Uterus (tissue), 2 donors: Measurements from ENCODE around the gene LARP1.

ENCODE experiments used
- POLR2A ChIP-seq, 2 donors: fragments of 450-650 bp; IDR thresholded peaks; one replicate each; pipeline ENCODE4 v1.6.1; 2016; ENCODE audit warnings: antibody characterized with exemption in 2 of 2, mild to moderate bottlenecking in 1 of 2, moderate library complexity in 1 of 2
- TF ChIP-seq, protein P1 (sequence below), 4 experiments: fragments of 200-600 bp in 2 of 4; fragments of 450-650 bp in 2 of 4; sonication (generic) in 2 of 4; IDR thresholded peaks; one replicate each; pipeline ENCODE4 v1.5.1; 2016 to 2019; ENCODE audit warnings: antibody characterized with exemption in 4 of 4, mild to moderate bottlenecking in 2 of 4, moderate library complexity in 1 of 4

DNA sequence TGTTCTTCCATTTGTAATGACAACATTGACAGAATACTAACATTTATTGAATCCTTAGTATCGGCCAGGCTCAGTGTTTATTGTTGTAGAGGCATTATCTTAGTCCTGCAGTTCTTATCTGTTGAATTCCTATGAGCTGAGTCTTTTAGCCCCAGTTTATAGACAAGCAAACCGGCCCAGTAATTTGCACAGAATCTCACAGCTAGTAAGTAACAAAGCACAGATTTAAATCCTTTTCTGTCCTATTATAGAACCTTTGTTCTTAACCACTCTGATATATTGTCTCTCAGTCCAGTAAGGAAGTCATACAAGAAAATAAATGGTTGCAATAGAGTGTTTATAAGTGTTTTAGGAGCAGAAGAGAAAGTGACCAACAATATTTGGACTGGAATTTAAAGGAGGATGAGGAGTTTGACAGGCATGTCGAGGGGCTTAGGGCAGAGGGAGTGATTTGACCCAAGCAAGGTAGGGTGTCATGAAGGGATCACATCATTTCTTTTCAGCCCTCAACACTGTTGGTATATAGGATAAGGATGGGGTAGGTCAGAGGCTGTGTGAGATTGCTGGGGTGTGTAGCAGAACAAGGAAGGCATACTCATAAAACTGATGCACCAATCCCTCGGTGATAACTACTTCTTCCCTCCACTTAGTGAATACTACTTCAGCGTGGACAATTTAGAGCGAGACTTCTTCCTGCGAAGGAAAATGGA lies 39.5 kb downstream of the LARP1 start:
- TF ChIP-seq, protein P1, sequence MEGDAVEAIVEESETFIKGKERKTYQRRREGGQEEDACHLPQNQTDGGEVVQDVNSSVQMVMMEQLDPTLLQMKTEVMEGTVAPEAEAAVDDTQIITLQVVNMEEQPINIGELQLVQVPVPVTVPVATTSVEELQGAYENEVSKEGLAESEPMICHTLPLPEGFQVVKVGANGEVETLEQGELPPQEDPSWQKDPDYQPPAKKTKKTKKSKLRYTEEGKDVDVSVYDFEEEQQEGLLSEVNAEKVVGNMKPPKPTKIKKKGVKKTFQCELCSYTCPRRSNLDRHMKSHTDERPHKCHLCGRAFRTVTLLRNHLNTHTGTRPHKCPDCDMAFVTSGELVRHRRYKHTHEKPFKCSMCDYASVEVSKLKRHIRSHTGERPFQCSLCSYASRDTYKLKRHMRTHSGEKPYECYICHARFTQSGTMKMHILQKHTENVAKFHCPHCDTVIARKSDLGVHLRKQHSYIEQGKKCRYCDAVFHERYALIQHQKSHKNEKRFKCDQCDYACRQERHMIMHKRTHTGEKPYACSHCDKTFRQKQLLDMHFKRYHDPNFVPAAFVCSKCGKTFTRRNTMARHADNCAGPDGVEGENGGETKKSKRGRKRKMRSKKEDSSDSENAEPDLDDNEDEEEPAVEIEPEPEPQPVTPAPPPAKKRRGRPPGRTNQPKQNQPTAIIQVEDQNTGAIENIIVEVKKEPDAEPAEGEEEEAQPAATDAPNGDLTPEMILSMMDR (IDR thresholded peaks at IDR 0.05) = no peak
- no peak for TF ChIP-seq POLR2A (IDR thresholded peaks at IDR 0.05)
